Adrenal gland (tissue), 12 donors: ENCODE measurements around the gene TEN1. TPM values are rescaled to one million over a fixed set of nuclear protein-coding genes. Genes with fewer than 3 reads are reported as not detected.
"Not testable (repeated sequence)": the region's sequence is repeated elsewhere in the genome, so short reads cannot be mapped to it uniquely, and the experiment has no call there.

Source experiments
- DNase-seq, 7 donors: peaks; one replicate each; pipeline ENCODE4 v3.0.0-alpha.2; 2019 to 2020
- H3K27ac ChIP-seq, 5 donors: fragments of 200-600 bp; sonication (generic) in 4 of 5; 1 replicate in 3 of 5; 2 replicates in 2 of 5; pipeline versions ENCODE4 v1.5.1 to v1.8.0; 2016 to 2020; ENCODE audit warnings: mild to moderate bottlenecking in 1 of 5
- H3K27me3 ChIP-seq: fragments of 200-600 bp; 2 replicates; pipeline ENCODE4 v1.8.0; 2021
- H3K36me3 ChIP-seq, 2 donors: fragments of 200-600 bp; replicated peaks in 1 of 2; 1 replicate in 1 of 2; 2 replicates in 1 of 2; pipeline versions ENCODE4 v1.5.1 to v1.8.0; 2018 to 2022
- H3K4me1 ChIP-seq, 2 donors: fragments of 200-600 bp; replicated peaks in 1 of 2; 1 replicate in 1 of 2; 2 replicates in 1 of 2; pipeline versions ENCODE4 v1.5.1 to v1.8.0; 2018 to 2021
- H3K4me3 ChIP-seq, 4 donors: fragments of 200-600 bp; sonication (generic) in 3 of 4; one replicate each; pipeline ENCODE4 v1.5.1; 2016 to 2018
- H3K9me3 ChIP-seq, 3 donors: fragments of 200-600 bp; sonication (generic) in 1 of 3; replicated peaks in 1 of 3; 1 replicate in 2 of 3; 2 replicates in 1 of 3; pipeline versions ENCODE4 v1.5.1 to v1.8.0; 2016 to 2021
- POLR2A ChIP-seq, 2 donors: fragments of 450-650 bp; IDR thresholded peaks; one replicate each; pipeline ENCODE4 v1.6.1; 2017; ENCODE audit warnings: antibody characterized with exemption in 2 of 2, mild to moderate bottlenecking in 2 of 2, moderate library complexity in 1 of 2
- WGBS, 4 donors: extraction: QIAGEN DNeasy Blood & Tissue Kit in 2 of 4; methylation state at CpG; one replicate each; pipeline versions ENCODE4 v1.1.5 to v1.1.7; 2013 to 2017; 5-methylcytosine and 5-hydroxymethylcytosine counted together
- intact Hi-C, 2 donors: fragments of 100-400 bp; cut with DNase I; formaldehyde crosslinking; loops; one replicate each; pipeline versions ENCODE4 v1.14.1 to v1.15.0; 2022 to 2023
- polyA plus RNA-seq, 3 donors: library from polyadenylated mRNA; stranded (reverse); fragments of 200-250 nt in 2 of 3; fragments of 350-450 nt in 1 of 3; fragmentation: Illumina TruSeq in 1 of 3; extraction: RNeasy Lipid Tissue Mini Kit (QIAGEN cat#74804) in 1 of 3; gene quantifications; one replicate each; pipeline ENCODE4 v1.2.3, GENCODE V29; 2013 to 2014
- total RNA-seq, 9 donors: library from RNA; depleted of rRNA in 4 of 9; stranded (reverse); fragments of >200 nt in 4 of 9; fragments of 120-200 nt in 1 of 9; fragmentation: NEBNext Ultra II Directional in 1 of 9; extraction: Animal tissue kit (Norgen Biotek cat#: 25700) in 1 of 9; gene quantifications; one replicate each; pipeline versions ENCODE4 v1.1.0 to v1.2.4, GENCODE V29; 2013 to 2023
- TF ChIP-seq, protein P1 (sequence below), 6 experiments: fragments of 450-650 bp in 4 of 6; fragments of 200-600 bp in 2 of 6; sonication (generic) in 1 of 6; IDR thresholded peaks; 1 replicate in 5 of 6; 2 replicates in 1 of 6; pipeline versions ENCODE4 v1.5.1 to v1.8.0; 2016 to 2021; ENCODE audit warnings: antibody characterized with exemption in 6 of 6, mild to moderate bottlenecking in 2 of 6, moderate library complexity in 1 of 6
- donor health status: healthy with polysubstance abuse.
- donor health status: Bipolar disorder and iron deficiency.
- donor health status: DM: yes; HTN: yes; CAD: no.
- donor health status: DM: no; HTN: no; CAD: no.
- donor health status: DM: no; HTN: no; CAD: no.
- donor health status: DM: yes; HTN: yes; CAD: no.

TEN1 gene
- total and polyA plus RNA-seq, 12 donors: 8.7 to 40.0 (median 25.8) TPM

DNA sequence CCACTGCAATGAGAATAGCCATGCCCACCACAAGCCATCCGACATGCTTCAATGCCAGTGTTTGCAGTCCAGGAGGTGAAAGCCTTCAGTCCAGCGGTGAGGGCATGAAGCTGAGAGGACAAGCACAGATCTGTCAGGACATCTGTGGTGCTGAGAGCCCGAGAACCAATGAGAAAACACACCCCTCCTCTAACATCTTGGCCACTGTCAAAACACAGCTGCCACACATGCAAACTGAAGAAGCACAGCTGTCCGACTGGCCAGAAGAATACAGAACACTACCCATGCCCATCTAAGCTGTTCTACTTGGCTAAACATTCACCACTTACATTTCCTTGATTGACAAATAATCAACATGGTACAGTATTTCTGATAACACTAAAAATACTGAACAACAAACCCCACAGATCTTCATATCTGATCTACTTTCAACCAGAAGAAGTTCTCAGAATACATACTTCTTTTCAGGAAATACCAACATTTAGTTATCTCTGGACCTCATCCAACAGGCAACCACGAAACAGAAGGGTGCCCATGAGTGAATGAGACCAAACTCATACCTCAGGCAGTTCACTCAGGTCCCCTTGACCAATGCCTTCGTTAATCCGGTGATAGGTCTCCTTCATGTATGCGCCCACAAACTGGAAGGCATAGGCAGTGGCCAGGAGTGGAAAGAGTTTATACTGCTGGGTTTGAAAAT is 28.0 kb upstream of the TEN1 start:
- Histone ChIP-seq H3K4me3 (no peak overlapping the region), H3K27me3 (no peaks in the 10 kb centered on the region), H3K27ac (no peak overlapping the region), H3K4me1 (no peaks in the 10 kb centered on the region), H3K9me3 (no peaks in the 10 kb centered on the region), H3K36me3 (peaks cover 0 to 99% of the 10 kb centered on the region in 2 donors)
- intact Hi-C loops: no loop called here
- TF ChIP-seq, protein P1, sequence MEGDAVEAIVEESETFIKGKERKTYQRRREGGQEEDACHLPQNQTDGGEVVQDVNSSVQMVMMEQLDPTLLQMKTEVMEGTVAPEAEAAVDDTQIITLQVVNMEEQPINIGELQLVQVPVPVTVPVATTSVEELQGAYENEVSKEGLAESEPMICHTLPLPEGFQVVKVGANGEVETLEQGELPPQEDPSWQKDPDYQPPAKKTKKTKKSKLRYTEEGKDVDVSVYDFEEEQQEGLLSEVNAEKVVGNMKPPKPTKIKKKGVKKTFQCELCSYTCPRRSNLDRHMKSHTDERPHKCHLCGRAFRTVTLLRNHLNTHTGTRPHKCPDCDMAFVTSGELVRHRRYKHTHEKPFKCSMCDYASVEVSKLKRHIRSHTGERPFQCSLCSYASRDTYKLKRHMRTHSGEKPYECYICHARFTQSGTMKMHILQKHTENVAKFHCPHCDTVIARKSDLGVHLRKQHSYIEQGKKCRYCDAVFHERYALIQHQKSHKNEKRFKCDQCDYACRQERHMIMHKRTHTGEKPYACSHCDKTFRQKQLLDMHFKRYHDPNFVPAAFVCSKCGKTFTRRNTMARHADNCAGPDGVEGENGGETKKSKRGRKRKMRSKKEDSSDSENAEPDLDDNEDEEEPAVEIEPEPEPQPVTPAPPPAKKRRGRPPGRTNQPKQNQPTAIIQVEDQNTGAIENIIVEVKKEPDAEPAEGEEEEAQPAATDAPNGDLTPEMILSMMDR (IDR thresholded peaks at IDR 0.05): no peak
- TF ChIP-seq POLR2A (IDR thresholded peaks at IDR 0.05): no peak
- 83 to 91% (median 89%) methylated on average over 7 to 8 of the region's 8 CpGs for WGBS, 4 donors
- no peak for DNase-seq

DNA sequence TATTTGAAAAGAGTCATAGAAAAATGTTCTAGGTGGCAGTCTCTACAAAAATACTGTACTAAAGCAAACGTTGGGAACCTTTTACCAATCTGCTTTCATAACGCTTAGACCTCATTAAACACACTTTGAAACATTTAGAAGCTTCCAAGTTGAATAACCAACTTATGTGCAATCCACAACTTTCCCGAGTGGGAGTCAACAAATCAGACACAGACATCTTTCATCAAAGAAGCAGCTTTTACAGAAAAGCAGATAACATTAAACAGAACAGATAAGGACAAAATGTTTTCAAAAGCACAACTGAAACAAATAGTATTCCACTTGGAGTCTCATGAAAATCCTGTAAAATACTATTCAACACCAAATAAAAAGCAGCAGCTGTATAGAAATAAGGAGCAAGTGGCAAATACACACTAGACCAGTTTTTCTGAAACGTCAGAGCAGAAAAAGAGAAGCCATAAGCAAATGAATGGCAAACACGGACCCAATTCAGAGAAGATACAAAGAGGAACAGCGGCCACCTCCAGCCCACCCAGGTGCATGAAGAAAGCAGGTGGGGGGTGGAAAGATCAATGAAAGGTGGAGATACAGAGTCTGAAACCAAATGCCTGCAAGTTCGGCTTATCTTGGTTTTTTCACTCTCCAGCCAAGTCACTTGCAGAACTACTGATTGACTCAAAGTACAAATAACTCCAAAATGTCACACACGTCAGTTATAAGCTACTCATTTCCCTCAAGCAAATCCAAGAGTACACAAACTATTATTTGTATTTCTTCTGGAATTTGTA is 19.8 kb upstream of the TEN1 start:
- H3K4me3 ChIP-seq: no peak overlapping the region
- TF ChIP-seq POLR2A (IDR thresholded peaks at IDR 0.05): no peak
- TF ChIP-seq, protein P1 (IDR thresholded peaks at IDR 0.05): no peak
- H3K36me3 ChIP-seq: peaks cover 0 to 27% of the 10 kb centered on the region in 2 donors
- WGBS, 4 donors: 48 to 51% (median 49%) methylated on average over 8 of the region's 8 CpGs
- no peak for DNase-seq
- H3K9me3 ChIP-seq: no peaks in the 10 kb centered on the region
- no peak overlapping the region for H3K27ac ChIP-seq
- H3K4me1 ChIP-seq: peaks cover 5 to 14% of the 10 kb centered on the region in 2 donors
- intact Hi-C loops: no loop called here
- no peaks in the 10 kb centered on the region for H3K27me3 ChIP-seq

DNA sequence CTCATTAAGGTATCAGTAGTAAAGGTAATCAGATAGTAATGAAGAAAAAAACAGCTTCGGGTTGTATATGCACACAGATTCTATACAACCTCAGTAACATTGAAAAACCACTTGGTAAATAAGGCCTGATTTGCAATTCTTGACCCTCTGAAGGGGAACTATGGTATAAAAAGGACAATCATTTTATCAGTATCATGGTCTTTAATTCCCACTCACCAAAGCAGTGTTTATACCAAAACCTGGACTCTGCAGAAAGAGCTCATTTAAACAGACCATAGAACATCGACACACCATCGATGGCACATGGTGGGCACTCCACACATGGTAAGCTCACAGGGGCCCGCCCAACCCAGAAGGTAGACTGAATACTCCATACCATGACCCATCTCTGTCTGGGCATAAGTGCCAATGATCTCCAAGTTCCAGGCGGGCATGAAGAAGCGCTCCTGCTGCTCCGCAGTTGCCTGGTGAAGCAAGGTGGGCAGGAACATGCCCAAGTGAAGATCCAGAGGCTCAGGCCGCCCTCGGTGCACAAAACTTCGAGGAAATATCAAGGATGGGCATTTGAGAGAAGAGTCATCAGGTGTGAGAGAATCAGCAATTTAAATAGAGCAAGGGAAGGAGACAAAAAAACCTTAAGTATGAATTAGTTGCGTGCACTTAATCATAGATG is 19.1 kb upstream of the TEN1 start:
- intact Hi-C loops: no loop called here
- peaks cover 5 to 14% of the 10 kb centered on the region in 2 donors for H3K4me1 ChIP-seq
- no peak overlapping the region for H3K4me3 ChIP-seq
- H3K36me3 ChIP-seq: peaks cover 0 to 21% of the 10 kb centered on the region in 2 donors
- no peak overlapping the region for H3K27ac ChIP-seq
- 96 to 99% (median 96%) methylated on average over 11 of the region's 11 CpGs for WGBS, 4 donors
- no peaks in the 10 kb centered on the region for H3K9me3 ChIP-seq
- TF ChIP-seq, protein P1 (IDR thresholded peaks at IDR 0.05): no peak
- TF ChIP-seq POLR2A (IDR thresholded peaks at IDR 0.05): no peak
- H3K27me3 ChIP-seq: no peaks in the 10 kb centered on the region
- DNase-seq: no peak

DNA sequence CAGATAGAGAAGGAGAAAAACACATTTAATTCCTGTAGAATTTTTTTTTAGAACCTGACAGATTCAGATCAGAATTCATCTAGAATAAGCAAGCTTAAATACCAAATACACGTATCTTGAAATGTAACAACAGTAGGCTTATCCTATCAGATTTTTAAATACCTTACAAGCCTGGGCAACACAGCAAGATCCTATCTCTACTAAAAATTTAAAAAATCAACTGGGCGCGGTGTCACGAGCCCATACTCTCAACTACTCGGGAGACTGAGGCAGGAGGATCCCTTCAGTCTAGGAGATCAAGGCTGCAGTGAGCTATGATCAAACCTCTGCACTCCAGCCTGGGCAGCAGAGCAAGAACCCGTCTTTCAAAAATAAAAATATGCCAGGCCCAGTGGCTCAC is 13.6 kb upstream of the TEN1 start:
- Histone ChIP-seq H3K36me3 (no peaks in the 10 kb centered on the region), H3K4me1 (no peaks in the 10 kb centered on the region), H3K9me3 (no peaks in the 10 kb centered on the region), H3K27me3 (no peaks in the 10 kb centered on the region), H3K4me3 (no peak overlapping the region), H3K27ac (no peak overlapping the region)
- DNase-seq: no peak
- 91 to 95% (median 94%) methylated on average over 6 of the region's 6 CpGs for WGBS, 4 donors
- intact Hi-C loops: no loop called here
- TF ChIP-seq POLR2A (IDR thresholded peaks at IDR 0.05): no peak
- TF ChIP-seq, protein P1 (IDR thresholded peaks at IDR 0.05): no peak

DNA sequence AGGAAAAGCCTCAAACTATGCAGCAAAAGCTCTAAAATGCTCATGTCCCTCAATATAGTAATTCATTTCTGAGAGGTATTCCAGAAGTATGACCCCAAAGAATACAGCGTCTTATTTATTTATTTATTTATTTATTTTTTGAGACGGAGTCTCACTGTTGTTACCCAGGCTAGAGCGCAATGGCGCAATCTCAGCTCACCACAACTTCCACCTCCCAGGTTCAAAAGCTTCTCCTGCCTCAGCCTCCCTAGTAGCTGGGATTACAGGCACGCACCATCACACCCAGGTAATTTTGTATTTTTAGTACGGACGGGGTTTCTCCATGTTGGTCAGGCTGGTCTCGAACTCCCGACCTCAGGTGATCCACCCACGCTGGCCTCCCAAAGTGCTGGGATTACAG is 10.0 kb upstream of the TEN1 start:
- H3K27me3 ChIP-seq, H3K9me3 ChIP-seq, H3K4me1 ChIP-seq, DNase-seq, H3K27ac ChIP-seq, intact Hi-C loops, H3K4me3 ChIP-seq: not testable (repeated sequence)
- H3K36me3 ChIP-seq: peaks cover 0 to 19% of the 10 kb centered on the region in 2 donors
- WGBS, 4 donors: 84 to 96% (median 91%) methylated on average over 10 of the region's 10 CpGs
